ENCODE data around the gene PFKFB4.

Gene PFKFB4

GRCh38 chr3:48472923-48473616 lies 83.5 kb downstream of the PFKFB4 start:
- DNase-seq (ENCODE audit: extremely low read depth, low read depth): peak; percentile 80
- TF ChIP-seq CTCF (IDR thresholded peaks at IDR 0.05; ENCODE audit: low read depth, low read length): peak; percentile 44

DNA sequence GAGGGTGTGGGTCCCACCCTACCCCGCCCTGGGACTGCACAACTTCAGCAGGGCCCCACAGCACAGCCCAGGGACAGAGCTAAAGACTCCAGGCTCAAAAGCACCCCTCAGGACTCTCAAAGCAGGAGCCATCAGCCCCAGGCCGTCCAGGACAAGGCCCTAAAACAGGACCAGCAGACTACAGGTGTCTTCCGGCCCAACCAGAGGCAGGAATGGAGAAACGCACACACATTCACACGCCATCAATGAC lies 84.0 kb downstream of the PFKFB4 start:
- no peak for TF ChIP-seq CTCF (IDR thresholded peaks at IDR 0.05; ENCODE audit: low read depth, low read length)
- no peak for DNase-seq (ENCODE audit: extremely low read depth, low read depth)

DNA sequence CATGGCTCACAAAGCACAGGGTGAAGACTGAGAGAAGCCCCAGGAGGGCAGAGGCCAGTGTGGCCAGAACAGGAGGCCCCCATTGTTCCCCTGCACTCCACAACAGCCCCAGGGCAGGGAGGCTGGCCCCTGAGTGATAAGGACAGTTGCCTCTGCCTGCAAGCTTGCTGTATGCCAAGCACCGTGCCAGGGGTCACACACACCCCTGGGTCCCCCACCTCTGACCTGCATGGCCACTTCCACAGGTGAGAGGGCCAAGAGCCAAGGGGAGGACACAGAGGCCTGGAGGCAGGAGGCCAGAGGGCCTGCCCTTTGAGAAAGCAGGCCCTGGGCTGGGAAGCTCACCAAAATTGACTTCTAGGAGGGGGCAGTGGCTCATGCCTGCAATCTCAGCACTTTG lies 86.3 kb downstream of the PFKFB4 start:
- no peak for DNase-seq (ENCODE audit: extremely low read depth, low read depth)
- TF ChIP-seq CTCF (IDR thresholded peaks at IDR 0.05; ENCODE audit: low read depth, low read length): no peak

- TF ChIP-seq CTCF (IDR thresholded peaks at IDR 0.05; ENCODE audit: low read depth, low read length): no peak
- no peak for DNase-seq (ENCODE audit: extremely low read depth, low read depth)
Observed at GRCh38 chr3:48469046-48469915, 87.3 kb downstream of the PFKFB4 start.

DNA sequence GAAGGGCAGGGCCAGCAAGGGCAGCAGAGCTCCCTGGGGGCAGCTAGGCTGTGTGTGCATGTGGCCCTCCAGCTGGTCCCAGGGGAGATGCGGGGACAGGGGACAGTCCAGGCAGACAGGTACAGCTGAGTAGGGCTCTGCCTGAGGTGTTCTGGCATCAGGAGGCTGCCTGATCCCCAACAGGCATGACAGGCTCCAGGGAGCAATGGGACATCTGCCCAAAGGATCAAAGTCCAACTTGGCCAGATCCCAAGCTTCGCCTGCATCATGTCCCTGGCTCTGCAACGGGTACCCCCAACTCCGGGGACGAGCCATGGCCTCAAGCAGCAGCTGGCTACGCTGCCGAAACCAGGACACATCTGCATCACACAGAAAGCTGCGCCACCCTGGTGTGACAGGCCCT lies 88.3 kb downstream of the PFKFB4 start:
- TF ChIP-seq CTCF (IDR thresholded peaks at IDR 0.05; ENCODE audit: low read depth, low read length): no peak
- DNase-seq (ENCODE audit: extremely low read depth, low read depth): no peak

Data from AG09319 (cell line).